Measurements from ENCODE around the gene PRLR.

- TF ChIP-seq ZNF274 (IDR thresholded peaks at IDR 0.05; ENCODE audit: low read depth, low read length) (no peak), YY1 (IDR thresholded peaks at IDR 0.05; ENCODE audit: insufficient read depth, insufficient read length) (no peak), SUZ12 (IDR thresholded peaks at IDR 0.05; ENCODE audit: extremely low read depth, insufficient read depth, insufficient read length) (no peak)
Observed at GRCh38 chr5:35115920-35116319, 114.4 kb downstream of the PRLR start.
